CD4-positive, alpha-beta T cell treated with Interleukin-1 beta for 1 hour (primary cell): ENCODE results near the gene STOM.
"Not testable (repeated sequence)": the region's sequence is repeated elsewhere in the genome, so short reads cannot be mapped to it uniquely, and the experiment has no call there.

Experiments
- DNase-seq, 2 donors: peaks; one replicate each; pipeline ENCODE4 v3.0.0-alpha.2; 2020 to 2022

STOM gene, protein sequence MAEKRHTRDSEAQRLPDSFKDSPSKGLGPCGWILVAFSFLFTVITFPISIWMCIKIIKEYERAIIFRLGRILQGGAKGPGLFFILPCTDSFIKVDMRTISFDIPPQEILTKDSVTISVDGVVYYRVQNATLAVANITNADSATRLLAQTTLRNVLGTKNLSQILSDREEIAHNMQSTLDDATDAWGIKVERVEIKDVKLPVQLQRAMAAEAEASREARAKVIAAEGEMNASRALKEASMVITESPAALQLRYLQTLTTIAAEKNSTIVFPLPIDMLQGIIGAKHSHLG

DNA sequence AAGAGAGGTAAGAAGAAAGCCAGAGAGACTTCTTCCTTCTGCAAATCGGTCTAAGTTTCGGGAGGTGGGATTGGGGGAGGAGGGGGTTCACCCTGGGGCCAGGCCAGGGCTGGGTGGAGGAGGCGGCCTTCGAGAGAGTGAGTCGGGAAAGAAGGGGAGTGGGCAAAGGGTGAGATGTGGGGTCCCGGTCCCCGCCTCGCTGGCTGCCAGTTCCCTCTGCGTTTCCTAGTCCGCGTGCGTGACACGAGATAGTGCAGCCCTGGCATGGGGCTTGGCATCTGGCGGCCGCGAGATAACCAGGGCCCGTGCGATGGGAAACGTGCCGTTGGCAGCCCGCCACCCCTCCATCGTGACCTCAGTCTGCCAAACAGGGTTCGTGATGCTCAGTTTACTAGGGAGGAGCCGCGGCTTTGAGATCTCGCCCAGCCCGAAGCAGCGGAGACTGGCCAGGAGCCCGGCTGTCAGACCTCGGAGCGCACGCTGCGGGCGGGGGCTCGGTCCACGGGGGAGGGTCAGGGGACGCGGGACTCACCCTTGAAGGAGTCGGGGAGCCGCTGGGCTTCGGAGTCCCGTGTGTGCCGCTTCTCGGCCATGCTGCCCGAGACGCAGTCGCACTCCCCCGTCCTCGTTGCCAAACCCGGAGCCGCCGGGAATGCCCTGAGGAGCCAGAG lies at the start of gene STOM:
TSS of gene STOM (minus strand) at position 656 of the 671 bp plus-strand sequence. CDS start at position 593, 63 bp downstream.
- no peak for DNase-seq

GRCh38 chr9:121411993-121412392 lies 41.9 kb upstream of the STOM start:
- DNase-seq: no peak

GRCh38 chr9:121405899-121406298 lies 35.8 kb upstream of the STOM start:
- no peak for DNase-seq

GRCh38 chr9:121404906-121405305 lies 34.9 kb upstream of the STOM start:
- no peak for DNase-seq

- peak in 1 of 2 donors; percentile 68 for DNase-seq
Observed at GRCh38 chr9:121399883-121400607, 30.0 kb upstream of the STOM start.

DNA sequence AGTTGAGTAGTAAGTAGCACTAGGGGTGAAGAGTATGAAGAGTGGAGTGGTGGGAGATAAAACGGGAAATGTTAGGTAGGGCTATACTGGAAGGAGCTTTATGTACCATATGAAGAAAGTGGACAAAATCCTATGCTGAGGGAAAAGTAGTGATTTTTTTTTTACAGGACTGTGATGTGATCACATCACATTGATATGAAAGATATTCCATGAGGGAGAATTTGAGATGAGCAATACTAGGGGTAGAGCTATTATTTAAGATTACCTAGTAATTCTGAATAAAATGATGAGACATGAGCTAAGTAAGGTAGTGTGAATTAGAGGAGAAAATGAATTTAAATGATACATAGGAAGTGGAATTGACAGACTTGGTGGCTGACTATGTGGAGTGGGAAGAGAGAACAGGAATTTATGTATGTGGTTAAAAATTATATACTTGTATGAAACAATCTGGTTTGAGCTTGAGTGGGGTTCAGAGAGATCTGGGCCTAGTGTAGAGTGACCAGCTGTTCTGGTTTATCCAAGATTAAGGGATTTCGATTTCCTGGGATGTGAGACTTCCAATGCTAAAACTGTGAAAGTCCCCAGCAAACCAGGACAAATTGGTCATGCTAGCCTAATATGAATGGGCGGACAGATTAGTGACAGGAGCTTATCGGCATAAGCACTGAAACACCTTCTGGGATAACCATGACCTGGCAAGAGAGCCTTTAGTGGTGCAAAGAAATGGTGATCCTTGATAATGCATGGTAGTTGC lies 29.3 kb upstream of the STOM start:
- DNase-seq: no peak

DNA sequence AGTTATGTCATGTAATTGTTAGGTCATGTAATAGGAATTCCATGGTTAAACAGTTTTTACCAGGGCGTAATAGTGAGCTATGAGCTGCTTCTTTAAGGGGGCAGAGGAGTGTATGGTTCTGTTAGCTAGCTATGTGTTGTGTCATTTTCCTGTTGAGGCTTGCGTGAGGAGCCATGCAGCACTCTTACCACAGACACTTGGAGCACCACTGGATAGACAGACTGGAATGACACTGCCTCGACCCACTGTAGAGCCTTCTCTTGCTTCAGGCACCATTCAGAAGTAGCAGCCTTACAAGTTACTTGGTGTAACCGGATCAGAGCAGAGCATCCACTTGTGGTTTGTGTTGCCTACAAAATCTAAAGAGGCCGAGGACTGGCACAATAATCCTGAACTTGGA lies 28.3 kb upstream of the STOM start:
- DNase-seq: no peak

DNA sequence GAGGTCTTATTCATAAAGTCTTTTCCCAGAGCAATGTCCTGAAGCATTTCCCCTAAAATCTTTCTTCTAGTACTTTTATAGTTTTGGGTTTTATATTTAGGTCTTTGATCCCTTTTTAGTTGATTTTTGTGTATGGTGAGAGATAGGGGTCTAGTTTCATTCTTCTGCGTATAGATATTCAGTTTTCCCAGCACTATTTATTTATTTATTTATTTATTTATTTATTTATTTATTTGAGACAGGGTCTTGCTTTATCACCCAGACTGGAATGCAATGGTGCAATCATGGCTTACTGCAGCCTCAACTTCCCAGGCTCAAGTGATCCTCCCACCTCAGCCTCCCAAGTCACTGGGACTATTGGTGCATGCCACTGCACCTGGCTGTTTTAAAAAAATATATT lies 27.2 kb upstream of the STOM start:
- not testable (repeated sequence) for DNase-seq

- DNase-seq: no peak
Observed at GRCh38 chr9:121395558-121395957, 25.5 kb upstream of the STOM start.

DNA sequence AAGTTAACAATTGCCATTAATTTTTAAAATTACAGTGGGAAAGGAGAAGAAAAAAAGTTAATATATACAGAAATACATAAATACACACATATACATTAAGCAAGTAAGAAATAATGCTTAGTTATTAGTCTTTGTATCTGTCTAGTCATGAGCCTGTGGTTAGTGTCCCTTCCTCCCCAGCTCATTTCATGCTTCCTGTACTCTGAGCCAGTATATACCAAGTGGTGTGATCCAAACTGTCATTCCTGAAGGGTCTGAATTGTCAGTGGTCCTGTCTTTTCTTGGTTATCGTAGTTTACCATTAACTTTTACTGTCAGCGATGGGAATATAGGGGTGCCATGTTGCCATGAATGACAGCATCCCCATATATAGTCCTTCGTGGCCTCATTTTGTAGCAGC lies 24.2 kb upstream of the STOM start:
- no peak for DNase-seq

DNA sequence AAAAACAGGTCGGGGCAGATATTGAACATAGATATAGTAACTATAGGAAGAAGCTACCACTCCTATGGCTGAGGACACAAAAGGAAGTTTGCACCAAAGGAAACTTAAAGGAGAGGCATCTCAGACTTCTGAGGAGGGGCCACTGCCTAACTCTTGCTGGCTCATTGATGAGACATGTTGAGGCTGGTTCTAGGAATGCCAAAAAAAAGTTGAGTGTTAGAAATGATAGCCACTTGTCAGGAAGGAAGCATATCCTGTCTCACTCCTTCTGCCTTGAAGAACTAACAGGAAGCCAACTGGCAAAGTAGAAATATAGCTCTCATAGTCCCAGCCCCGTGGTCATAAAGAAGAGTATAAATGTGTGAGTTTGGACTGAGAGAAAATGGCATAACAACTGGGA lies 23.3 kb upstream of the STOM start:
- no peak for DNase-seq

GRCh38 chr9:121390372-121390771 lies 20.3 kb upstream of the STOM start:
- DNase-seq: no peak

DNA sequence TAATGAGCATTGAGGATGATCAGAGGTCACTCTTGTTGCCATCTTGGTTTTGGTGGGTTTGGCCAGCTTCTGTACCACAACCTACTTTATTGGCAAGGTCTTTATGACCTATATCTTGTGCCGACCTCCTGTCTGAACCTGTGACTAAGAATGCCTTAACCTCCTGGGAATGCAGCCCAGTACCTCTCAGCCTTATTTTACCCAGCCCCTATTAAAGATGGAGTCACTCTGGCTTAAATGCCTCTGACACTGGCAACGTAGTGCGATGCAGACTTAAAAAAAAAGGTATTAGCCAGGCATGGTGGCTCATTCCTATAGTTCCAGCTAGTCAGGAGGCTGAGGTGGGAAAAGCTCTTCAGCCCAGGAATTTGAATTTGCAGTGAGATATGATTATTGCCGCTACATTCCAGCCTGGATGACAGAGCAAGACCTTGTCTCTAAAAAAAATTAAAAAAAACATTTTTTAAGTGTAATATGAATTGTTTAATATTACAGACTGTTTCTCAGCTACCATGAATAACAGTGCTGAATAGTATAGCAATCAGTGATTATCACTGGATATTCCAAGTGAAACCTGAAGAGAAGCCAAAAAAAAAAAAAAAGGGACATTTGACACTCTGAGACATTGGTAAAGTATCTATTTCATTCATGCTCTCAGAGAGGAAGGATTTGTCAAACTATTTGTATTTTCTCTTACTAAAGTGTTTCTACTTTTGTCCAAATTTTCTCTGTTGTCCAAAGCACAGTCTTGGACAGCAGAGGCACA lies 18.3 kb upstream of the STOM start:
- no peak for DNase-seq

DNA sequence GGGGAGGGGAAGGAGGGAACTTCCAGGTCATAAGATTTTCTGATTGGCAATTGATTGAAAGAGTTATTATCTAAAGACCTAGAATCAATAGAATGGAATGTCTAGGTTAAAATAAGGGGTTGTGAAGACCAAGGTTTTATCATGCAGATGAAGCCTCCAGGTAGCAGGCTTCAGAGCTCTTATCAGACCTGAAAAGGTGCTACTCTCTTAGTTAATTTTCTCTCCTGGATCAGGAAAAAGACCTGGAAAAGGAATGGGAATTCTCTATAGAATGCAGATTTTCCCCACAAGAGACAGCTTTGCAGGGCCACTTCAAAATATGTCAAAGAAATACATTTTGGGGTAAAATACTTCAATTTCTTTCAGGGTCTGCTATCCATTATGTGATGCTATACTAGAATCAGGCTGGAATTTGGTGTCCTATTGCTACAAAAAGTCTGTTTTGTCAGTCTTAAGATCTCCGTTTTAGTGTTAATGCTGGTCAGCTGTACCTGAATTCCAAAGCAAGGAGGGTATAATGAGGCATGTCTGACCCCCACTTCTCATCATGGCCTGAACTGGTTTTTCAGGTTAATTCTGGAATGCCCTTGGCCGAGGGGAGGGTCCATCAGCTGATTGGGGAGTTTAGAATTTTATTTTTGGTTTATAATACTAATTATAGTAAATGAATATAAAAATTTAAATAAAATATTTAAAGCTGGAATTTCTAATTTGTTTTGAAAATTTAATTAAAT lies 16.6 kb upstream of the STOM start:
- DNase-seq: no peak

- DNase-seq: no peak
Observed at GRCh38 chr9:121383715-121384114, 13.7 kb upstream of the STOM start.

- DNase-seq: no peak
Observed at GRCh38 chr9:121380846-121381245, 10.8 kb upstream of the STOM start.

GRCh38 chr9:121376214-121376830 lies 6.3 kb upstream of the STOM start:
- DNase-seq: peak in 1 of 2 donors; percentile 33

- DNase-seq: no peak
Observed at GRCh38 chr9:121373011-121373729, 3.1 kb upstream of the STOM start.

DNA sequence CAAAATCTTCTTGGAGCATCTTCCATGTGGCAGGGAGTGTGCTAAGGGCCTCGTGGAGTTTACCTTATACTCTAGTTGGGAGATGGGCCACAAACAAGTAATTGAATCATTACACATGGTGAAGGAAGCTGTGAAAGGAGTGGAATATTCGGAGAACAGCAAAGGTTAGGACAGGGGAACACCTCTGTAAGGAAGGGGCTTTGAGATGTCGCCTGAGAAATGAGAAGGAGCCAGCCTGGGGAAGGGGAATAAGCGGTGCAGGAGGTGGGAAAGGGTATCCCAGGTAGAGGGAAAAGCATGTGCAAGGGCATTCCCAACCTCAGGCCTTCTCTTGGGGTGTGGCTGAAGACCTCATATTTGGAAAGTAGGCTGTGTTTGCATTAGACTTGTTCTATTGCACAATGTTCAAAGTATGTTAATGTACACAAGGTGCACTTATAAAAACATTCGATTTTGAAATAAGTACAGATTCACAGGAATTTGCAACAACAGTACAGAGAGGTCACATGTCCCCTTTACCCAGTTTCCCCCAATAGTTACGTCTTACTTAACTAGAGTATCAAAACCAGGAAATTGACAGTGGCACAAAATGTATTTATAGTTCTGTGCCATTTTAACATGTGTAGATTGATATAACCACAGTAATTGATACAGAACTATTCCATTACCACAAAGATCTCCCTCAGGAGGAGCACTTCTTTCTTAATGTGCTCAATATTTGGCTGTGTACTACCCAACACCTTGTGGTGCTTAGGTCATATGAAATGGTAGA lies 2.4 kb upstream of the STOM start:
- DNase-seq: no peak
